H7 (cell line): ENCODE data around the gene PRCC. TPM values are rescaled to one million over a fixed set of nuclear protein-coding genes. Genes with fewer than 3 reads are reported as not detected.
A peak's percentile ranks its signal among the peaks of the same experiment; 100 is the strongest.

ENCODE experiments used
- DNase-seq: peaks from one replicate; pipeline ENCODE4 v3.0.0; 2012
- H3K27me3 ChIP-seq: 2 replicates; pipeline ENCODE4 v1.6.0; 2011; ENCODE audit warnings: mild to moderate bottlenecking, low read length; ENCODE audit not compliant: control insufficient read depth, insufficient read depth
- H3K36me3 ChIP-seq: replicated peaks from 2 replicates; pipeline ENCODE4 v1.5.1; 2011; ENCODE audit warnings: low read length; ENCODE audit not compliant: control insufficient read depth, insufficient read depth
- H3K4me3 ChIP-seq: 2 replicates; pipeline ENCODE4 v1.5.1; 2011; ENCODE audit warnings: low read depth, mild to moderate bottlenecking, control low read depth, low read length, moderate library complexity; ENCODE audit not compliant: insufficient read depth
- total RNA-seq: library from RNA; depleted of rRNA; stranded (reverse); fragments of >200 nt; shearing (Covaris generic); gene quantifications from 2 replicates; pipeline ENCODE4 v1.2.3, GENCODE V29; 2014

The PRCC gene
- total RNA-seq, 1 experiment from 2014 or later, result 107 TPM

DNA sequence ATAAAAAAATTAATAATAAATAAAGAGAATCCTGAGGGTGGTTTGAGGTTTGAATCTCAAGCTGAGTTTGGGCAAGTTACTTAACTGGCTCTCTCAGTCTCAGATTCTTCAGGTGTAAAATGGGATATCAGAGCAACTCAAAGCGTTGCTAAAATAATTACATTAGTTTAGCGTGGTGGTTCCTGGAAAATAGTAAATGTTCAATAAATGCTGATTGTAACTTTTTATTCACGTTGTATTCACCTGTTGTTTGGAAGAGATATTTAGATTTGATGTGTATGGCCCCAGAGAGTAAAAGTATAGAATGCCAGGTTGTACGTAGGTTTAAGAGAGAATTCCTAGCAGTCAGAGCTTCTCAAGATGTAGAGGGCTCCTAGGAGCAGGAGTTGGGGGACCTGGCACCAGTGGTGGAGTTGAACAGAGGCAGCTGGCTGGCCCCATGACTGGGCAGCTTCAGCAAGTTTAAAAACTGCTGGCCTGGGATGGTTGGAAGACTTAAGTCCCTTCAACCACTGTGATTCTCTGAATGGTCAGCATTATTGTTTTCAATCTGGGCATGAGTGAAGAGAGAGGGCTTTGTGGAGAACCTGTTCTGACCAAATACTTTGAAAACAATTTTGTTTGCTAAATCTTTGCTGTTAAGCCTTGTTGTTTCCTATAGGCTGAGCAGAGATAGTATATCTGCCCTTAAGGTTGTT is 22.4 kb downstream of the PRCC start:
- DNase-seq, result no peak
- Histone ChIP-seq H3K4me3 (no peak overlapping the region), H3K36me3 (peaks cover 34% of the 10 kb centered on the region), H3K27me3 (no peaks in the 10 kb centered on the region)

DNA sequence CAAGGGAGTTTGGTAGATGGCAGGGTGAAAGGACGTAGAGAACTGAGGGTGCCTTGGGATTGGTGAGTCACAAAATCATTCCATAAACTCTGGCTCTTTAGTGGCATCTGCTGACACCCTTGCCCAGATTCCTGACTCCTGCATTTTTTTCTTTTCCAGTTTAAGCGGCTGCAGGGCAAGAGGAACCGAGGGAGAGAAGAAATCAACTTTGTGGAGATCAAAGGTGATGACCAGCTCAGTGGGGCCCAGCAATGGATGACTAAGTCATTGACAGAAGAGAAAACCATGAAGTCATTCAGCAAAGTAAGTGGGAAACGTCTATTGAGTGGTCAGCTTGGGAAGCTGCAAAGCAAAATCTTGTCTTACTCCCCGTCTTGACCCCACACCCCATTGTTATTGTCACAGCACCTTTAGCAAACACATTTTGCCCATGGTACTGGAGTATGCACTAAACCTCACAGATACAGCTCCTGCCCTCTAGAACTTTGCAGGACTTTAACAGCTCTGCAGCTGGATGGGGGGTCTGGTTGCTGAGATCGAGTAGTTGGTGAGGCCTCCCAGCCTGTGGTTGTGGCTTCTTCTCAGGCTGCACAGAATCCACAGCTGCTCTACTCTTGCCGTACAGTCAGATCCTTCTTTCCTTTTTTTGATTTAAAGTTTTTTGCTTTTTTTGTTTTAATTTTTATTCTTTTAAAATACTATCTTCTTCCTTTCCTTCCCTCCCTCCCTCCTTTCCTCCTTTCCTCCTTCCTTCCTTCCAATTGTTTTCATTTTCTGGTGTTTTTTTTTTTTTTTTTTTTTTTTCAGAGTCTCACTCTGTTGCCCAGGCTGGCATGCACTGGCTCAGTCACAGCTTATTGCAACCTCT is 27.4 kb downstream of the PRCC start:
- no peak for DNase-seq
- no peak overlapping the region for H3K4me3 ChIP-seq
- H3K27me3 ChIP-seq, result no peaks in the 10 kb centered on the region
- peaks cover 43% of the 10 kb centered on the region for H3K36me3 ChIP-seq

DNA sequence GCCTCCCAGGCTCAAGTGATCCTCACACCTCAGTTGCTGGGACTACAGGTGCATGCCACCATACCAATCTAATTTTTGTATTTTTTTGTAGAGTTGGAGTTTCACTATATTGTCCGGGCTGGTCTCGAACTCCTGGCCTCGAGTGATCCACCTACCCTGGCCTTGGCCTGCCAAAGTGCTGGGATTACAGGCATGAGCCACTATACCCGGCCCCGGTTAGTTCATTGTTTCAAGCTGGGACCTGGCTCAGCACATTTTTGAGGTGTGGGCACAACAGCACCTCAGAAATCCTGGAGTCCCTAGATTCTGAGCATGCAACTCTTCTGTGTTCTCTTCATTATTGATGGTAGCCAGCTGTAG is 28.0 kb downstream of the PRCC start:
- no peak for DNase-seq
- no peaks in the 10 kb centered on the region for H3K27me3 ChIP-seq
- no peak overlapping the region for H3K4me3 ChIP-seq
- H3K36me3 ChIP-seq, result peaks cover 45% of the 10 kb centered on the region

DNA sequence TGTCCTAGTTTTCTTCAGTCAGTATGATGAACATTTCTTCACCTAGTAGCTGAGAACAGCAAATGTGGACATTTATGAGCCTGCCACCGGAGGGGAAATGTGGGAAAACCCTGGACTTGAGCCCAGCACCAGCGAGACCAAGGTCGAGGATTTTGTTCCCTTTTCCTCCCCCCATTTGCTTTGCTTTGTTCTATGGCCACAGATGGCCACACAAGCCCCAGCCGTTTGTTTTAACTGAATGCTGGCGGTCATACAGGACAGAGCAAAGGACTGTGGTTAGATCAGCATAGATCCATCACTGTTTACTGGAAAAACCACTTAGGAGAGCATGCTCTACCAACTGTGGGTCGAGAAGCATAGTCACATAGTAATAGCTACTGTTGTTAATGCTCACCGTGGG is 28.5 kb downstream of the PRCC start:
- Histone ChIP-seq H3K36me3 (peaks cover 44% of the 10 kb centered on the region), H3K27me3 (no peaks in the 10 kb centered on the region), H3K4me3 (no peak overlapping the region)
- no peak for DNase-seq

DNA sequence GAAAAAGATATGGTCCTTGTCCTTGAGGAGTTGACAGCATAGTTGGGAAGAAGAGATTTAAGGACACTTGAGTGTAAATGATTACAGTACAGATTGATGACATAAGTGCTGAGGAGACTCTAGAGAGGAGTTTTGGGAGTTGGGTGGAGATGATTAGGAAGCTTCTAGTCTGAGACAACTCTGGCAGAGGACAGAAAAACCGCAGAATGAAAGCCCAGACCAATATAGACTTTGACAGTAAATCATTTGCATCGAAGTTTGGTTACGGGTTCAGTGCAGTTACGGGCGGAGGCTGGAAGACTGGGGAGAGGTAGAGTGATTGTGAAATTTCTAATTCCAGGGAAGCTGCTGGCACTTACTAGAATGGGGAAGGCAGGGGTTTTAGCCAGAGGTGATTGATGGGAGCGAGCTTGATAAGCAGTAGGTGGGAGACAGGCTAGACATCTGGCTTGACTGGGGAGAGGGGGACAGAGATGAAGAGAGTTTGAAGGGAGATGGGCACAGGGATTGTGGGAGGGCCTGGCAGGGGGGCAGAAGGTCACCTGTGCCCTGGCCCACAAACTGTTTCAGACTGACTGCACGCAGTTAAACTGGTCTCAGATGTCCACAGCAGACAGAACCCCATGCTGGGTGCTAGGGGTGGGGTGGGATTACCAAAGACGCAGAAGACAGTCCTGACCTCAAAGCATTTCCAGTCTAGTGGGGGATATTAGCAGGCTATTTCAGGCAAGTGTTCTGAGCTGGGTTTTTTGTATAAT is 29.2 kb downstream of the PRCC start:
- no peak overlapping the region for H3K4me3 ChIP-seq
- no peaks in the 10 kb centered on the region for H3K27me3 ChIP-seq
- peaks cover 41% of the 10 kb centered on the region for H3K36me3 ChIP-seq
- no peak for DNase-seq

DNA sequence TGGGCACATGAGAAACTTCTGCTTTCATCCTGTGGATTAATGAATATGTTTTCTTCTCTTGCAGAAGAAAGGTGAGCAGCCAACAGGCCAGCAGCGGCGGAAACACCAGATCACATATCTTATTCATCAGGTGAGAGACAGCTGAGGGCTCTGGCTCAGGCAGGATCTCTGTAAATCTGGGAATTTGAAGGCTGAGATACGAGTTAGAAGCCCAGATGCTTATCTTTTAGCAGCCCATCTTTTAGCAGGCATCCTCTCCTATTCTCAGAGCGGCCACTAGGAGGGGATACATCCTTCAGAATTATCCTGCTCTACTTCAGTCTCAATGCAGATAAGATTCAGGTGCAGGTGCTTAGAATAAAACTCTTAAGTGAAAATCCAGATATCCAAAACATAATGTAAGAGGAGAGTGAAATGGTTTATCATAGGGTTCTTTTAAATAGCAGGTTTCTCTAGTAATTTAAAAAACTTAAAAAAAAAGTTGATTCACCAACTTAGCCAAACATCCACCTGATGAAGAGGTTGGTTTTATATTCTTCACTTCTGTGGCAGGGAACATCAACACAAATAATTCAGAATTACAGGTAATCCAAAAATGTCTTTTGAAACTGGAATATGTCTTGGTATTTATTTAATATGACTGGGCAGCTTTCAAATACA is 30.0 kb downstream of the PRCC start:
- peak; percentile 77 for DNase-seq
- no peaks in the 10 kb centered on the region for H3K27me3 ChIP-seq
- no peak overlapping the region for H3K4me3 ChIP-seq
- peaks cover 37% of the 10 kb centered on the region for H3K36me3 ChIP-seq

DNA sequence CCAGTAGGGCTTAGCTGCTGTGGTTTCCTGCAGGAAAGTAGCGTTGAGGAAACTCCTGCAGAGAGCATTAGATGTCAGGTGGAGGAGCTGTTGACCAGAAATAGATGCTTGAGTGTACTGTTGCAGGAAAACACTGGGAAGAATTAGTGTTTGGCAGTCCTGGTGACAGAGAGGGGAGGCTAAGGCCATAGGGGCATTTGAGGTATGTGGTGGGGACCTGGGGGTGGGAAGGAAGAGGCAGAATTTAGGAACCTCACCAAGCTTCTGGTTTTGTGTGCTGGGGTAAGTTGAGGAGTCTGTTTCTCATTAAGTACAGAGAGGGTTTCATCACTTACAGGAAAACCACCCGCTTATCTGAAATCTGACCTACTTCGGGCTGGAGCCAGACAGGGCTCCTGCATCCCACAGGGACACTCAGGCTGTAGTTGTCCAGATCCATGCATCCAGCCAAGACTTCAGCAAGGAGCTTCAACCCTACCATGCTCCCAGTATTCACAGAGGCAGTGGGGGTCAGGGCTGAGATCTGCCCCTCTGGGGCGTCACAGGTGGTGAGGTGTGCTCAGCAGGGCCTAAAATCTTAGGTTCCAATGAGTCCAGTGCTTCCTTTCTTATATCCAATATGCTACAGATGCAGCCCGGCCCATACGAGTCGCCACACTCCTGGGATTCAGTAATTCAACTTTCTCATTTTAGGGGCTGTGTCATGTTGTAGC is 34.2 kb downstream of the PRCC start:
- no peak for DNase-seq
- Histone ChIP-seq H3K27me3 (no peaks in the 10 kb centered on the region), H3K4me3 (no peak overlapping the region), H3K36me3 (peaks cover 12% of the 10 kb centered on the region)

DNA sequence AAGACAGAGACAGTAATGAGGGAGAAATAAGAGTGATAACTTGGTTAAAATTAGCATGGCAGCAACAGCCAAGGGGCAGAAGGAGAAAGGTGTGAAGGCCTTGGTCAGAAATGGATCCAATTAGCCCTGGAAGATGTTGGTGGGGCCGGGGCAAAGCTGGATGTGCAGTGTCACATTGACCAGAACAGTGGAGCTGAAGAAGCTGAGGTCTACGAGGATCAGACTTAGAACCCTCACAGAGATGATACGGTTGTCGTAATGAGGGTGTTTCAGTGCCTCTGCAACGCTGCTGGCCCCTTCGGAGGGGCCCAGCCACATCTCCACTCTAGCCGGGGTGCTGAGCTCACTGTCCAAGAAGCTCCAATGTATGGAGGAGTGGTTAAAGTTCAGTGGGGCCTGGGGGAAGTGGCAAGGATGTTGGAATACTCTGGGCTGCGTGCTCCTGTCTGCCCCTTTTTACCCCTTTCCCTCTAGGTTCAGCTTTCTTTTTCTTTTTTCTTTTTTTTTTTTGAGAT is 35.1 kb downstream of the PRCC start:
- DNase-seq, result no peak

DNA sequence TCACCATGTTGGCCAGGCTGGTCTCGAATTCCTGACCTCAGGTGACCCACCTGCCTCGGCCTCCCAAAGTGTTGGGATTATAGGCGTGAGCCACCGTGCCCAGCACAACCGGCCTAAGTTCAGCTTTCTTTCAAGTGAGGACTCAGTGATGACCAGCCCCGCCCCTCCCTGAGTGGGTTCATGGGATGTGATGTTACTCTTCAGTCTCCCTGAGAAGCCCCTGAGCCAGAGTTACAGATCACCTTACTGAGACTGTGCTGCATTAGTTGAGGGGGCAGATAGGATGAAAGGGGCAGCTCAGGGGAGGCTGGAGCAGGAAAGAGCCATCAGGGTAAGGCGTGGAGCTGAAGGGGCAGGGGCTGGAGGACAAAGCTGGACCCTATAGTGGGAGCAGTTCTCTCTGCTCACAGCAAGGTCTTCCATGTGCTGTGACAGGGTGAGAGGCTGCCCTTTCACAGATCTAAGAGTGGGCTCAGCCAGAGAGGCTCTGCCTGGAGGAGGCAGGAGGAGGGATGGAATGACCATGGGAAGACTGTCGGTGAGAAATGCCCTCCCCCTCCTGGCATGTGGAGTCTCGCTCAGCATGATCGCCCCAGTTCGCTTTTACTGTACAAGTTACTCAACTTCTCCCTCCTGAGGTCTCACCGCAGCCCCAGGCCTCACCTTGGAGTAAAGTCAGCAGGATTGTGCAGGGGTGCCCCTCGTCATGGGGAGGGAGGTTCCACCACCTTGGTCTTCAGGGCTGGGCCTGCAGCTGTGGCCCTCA is 35.9 kb downstream of the PRCC start:
- Histone ChIP-seq H3K27me3 (no peaks in the 10 kb centered on the region), H3K36me3 (peaks cover 6% of the 10 kb centered on the region), H3K4me3 (no peak overlapping the region)
- DNase-seq, result no peak

More for the DNA sequence above, 35.1 kb downstream of the PRCC start:
- no peaks in the 10 kb centered on the region for H3K27me3 ChIP-seq
- peaks cover 12% of the 10 kb centered on the region for H3K36me3 ChIP-seq
- H3K4me3 ChIP-seq, result no peak overlapping the region

DNA sequence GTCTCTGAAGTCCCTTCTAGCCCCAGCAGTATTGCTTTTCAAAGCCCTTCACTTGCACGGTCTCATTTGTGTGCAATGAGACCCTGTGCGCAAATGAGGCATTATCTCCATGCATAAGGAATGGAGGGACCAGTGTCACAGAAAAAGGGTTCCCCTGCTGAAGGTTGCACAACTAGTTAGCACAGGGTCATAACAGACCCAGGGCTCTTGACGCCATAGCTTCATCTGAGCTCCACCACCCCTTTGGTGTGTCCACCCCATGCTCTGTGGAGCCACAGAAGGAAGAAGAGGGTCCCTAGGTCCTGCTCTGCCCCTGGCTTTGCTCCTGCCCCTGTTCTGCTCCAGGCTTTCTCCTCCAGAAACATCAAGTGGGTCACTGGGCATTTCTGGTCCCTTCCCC is 36.7 kb downstream of the PRCC start:
- DNase-seq, result no peak
- Histone ChIP-seq H3K27me3 (no peaks in the 10 kb centered on the region), H3K4me3 (no peak overlapping the region), H3K36me3 (peaks cover 4% of the 10 kb centered on the region)

DNA sequence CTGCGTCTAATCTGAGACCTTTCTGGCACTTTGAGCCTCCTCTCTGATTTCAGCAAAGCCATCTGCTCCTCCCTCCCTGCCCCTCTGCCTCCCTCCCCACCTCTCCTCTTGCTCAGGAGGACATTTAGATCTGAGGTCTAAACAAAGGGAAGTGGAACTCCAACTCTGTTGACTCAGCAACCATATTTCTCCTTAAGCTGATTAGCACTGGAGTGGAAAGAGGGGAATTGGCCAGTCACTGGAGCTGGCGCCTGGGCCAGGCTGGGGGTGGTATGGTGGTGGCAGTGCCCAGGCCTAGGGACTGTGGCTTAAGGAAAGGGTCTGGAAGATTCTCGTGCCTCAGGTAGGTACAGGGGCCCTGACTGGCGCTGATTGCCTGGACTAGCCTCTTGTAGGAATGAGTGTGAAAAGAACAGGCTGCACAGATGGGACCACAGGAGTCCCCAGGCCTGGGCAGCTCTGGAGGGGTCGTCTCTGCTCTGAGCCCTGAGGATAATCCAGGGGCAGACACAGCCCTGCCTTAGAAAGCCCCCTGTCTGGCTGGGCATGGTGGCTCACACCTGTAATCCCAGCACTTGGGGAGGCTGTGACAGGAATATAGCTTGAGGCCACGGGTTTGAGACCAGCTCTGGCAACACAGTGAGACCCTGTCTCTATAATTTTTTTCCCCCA is 37.4 kb downstream of the PRCC start:
- no peak for DNase-seq
- Histone ChIP-seq H3K27me3 (no peaks in the 10 kb centered on the region), H3K36me3 (peaks cover 2% of the 10 kb centered on the region), H3K4me3 (no peak overlapping the region)

DNA sequence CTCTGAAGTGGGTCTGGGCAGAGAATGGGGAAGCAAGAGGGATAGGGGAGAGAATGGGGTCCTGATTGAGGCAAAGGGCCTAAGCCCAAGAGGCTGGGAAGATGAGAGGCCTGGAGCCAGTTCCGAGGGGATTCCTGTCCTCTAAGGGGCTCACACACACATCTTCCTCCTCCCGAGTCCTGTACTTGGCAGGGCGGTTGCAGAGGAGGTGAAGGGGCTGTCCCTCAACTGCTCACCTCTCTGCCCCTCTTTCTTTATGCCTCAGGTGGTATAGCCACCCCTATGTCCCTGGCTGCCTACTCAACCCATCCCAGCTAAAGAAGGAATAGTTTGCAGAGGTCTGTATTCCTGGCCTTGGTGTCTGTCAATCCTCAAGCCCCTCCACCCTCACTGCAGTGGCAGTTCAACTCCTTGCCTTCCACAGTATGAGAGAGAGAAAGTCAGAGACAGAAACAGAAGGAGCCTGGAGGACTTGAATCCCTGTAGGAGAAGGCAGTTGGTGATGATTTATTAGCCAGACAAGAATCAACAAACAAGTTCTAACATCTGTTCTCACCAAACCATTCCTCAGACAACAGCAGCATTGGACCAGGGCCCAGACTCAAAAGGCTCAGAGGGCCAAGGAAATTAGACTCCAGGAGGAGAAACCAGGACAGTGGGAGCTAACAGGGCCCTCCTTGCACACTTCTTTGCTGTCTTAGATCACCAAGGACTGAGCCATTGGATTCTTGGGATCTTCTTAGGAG is 38.6 kb downstream of the PRCC start:
- peaks cover 2% of the 10 kb centered on the region; the same call in 1 of the 2 replicates for H3K27me3 ChIP-seq
- no peak overlapping the region for H3K4me3 ChIP-seq
- no peak for DNase-seq
- peaks cover under 1% of the 10 kb centered on the region; the same call in 1 of the 2 replicates for H3K36me3 ChIP-seq
